Measurements from ENCODE around the gene FSTL5.

Gene FSTL5

GRCh38 chr4:161428180-161428965, 735.4 kb downstream of the FSTL5 start:
- DNase-seq = no peak

DNA sequence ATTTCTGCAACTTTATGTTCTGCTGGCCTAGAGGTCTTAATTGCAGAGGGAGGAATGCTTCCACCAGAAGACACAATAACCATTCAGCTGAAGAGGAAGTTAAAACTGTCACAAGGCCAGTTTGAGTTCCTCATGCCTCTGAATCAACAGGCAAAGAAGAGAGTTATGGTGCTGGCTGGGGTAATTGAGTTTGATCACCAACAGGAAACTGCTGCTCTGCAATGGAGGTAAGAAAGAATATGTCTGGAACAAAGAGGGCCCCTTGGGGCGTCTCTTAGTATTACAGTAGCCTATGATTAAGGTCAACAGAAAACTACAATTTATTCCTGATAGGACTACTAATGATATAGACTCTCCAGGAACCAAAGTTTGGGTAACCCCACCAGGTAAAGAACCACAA, 744.0 kb downstream of the FSTL5 start:
- no peak for DNase-seq

DNA sequence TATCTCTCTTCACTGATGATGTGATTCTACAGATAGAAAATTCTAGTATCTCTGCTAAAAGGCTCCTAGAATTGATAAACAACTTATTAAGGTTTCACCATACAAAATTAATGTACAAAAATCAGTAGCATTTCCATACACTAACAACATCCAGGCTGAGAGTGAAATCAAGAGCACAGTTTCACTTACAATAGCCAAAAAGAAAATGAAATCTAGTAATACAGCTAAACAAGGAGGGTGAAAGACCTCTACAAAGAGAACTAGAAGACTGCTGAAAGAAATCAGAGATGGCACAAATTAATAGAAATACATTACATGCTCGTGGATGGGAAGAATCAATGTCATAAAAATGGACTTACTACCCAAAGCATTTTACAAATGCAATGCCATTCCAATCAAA, 751.9 kb downstream of the FSTL5 start:
- DNase-seq = no peak

DNA sequence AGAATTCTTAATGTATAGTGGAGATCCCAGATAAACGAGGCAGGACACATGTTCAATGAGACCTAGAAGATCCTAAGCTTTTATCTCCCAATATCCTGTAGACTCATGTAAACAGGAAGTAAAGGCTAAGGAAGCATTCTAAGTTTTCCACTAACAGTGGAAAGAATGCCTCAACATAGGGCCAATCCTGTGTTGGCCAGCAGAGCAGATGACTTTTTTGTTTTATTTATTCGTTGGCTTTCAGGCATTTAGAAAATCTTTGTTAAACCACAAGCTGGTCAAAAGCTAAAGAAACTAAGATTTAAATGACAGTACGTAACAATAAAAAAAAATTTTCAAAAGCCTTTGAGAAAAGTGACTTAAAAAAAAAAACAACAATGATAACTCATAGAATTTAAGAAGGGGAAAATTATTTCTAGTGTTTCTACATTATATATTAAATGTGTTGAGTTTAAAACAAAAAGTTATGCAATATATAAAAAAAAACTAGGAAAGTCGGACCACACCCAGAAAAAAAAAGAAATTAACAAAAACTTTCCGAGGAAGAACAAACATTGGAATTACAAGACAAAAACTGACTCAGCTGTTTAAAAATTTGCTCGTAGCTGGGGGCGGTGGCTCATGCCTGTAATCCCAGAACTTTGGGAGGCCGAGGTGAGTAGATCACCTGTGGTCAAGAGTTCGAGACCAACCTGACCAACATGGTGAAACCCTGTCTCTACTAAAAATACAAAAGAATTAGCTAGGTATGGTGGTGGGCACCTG, 759.3 kb downstream of the FSTL5 start:
- no peak for DNase-seq

DNA sequence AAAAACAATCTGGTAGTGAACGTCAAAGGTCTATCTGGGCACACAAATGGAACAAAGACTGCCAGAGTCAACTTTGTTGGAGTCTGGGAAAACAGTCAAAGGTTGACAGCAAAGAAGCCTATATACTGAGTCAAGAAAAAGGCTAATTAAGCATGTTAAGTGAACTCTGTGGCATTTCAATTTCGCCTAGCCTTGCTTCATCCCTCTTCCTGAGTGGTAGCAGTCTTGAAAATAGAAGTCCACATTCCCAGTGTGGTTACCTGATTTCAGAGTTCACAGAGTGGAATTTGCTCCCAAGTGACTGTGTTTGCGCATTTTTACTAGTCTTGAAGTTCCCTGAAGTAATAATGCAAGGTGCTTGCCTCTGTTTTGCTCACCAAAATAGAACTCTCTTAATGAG, 760.0 kb downstream of the FSTL5 start:
- no peak for DNase-seq

DNA sequence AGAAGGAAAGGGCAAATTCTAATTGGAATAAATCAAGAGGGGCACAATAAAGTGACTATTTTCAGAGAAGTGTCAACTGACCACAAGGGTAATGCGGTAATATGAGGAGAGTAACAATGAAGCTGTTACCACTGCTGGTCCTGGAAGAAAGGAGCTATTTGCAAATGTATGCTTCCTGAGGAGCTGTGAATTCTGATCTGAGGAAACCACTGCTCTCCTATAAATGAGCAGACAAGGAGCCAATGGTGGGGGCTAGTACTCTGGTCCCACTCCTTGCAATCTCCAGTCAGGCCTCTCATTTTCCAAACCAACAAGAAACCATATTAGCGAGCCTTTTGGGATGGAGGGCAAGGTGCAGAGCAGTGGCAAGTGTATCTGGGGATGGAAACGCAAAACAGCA, 770.2 kb downstream of the FSTL5 start:
- no peak for DNase-seq

DNA sequence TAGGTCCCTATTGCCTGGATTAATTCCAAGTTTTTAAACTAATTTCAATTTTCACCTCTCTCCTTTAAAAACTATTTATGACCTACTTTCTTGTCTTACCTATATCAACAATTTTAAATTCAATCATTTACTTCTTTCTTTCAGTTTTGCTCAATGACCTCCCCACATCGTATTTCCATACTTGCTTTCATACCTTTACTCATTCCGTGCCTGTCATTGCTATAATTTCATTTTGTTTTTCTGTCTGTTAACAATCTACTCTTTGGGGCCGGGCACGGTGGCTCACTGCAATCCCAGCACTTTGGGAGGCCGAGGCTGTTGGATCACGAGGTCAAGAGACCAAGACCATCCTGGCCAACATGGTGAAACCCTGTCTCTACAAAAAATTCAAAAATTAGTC, 781.1 kb downstream of the FSTL5 start:
- no peak for DNase-seq

DNA sequence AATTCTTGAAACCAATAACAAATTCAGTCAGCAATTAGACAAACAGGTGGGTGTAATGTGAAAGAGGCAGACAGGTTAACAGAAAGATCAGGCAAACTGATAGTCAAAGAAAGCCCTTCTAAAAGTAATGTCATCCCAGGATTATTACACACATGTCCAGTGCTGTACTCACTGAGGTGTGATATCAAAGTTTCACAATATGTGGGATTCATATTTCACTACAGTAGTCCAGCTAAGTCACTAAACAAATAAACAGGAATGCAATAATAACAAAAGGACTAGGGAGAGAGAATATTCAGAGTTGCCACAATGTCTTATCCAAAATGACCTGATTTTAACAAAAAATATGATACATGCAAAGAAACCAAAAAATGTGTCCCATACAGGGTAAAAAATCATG, 787.5 kb downstream of the FSTL5 start:
- DNase-seq = no peak

- DNase-seq = no peak
Measured at GRCh38 chr4:161364681-161365080, 799.1 kb downstream of the FSTL5 start.

DNA sequence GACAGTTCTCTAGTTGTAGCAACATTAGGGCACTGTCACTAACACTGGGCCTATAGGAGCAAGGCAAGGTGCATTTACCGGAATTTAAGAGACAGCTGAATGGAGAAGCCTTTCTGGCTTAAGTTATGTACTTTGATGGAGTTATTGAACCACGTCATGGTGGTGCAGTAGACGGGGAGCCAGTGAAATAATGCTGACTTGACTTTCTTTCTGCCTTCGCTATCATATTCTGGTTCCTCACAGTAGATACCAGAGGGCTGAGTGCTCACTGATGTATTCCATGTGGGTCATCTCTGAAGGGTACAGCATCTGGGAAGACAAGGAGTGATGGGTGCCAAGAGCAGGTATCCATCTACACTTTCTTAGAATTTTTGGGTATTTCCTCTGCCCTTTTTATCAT, 802.8 kb downstream of the FSTL5 start:
- no peak for DNase-seq

- no peak for DNase-seq
Measured at GRCh38 chr4:161359491-161359890, 804.3 kb downstream of the FSTL5 start.

GRCh38 chr4:161356351-161356750, 807.4 kb downstream of the FSTL5 start:
- no peak for DNase-seq

DNA sequence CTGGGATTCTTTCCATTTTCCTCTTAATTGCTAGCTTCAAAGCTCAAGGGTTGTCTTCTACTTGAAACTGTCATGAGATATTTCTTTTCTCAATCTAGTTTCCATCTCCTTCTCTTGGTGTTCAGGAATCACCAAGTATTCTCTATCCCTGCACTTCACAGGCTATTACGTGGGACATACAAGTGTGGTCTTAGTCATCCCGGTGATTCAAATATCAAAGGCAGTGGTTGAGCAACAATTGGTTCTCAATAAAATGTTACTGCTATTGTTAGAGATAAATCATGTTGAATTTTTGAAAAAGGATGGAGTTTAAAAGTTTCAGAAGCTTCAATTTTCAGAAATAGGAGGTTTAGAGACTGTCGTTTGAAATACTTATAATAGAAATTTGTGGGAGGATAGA, 812.9 kb downstream of the FSTL5 start:
- DNase-seq = no peak

DNA sequence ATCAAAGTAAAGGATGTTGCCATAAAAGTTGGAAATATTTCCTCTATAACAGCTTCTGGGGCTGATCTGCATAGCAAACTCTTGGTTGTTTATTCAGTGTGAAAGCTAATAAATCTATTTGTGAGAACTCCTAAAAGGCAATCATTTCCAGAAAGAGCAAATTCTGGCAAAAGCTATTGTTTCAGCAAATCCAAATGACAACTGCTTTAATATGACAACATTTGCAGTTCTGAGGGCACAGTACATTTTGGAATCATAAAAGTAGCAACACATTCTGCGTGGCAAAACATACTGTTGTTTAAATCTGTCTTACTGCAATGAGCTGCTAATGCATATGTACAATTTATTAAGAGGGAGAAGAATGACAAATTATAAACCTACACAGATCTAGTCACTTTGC, 818.1 kb downstream of the FSTL5 start:
- DNase-seq = no peak

DNA sequence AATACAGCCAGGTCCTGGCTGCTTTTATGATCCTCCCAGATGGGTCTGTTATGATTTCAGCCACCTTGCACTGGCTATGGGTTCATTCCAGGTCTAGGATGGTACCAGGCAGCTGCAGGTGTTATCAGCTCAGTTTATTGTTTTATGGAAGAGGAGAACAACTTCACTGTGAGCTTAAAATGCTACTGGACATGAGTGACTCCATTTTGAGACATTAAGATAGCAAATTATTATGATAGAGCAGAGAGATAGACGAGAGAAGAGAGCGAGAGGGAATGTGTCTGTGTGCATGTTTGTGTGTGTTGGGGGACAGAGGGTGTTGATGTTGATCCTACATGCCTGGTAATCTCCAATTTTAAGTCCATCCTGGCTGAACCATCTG, 820.2 kb downstream of the FSTL5 start:
- no peak for DNase-seq

DNA sequence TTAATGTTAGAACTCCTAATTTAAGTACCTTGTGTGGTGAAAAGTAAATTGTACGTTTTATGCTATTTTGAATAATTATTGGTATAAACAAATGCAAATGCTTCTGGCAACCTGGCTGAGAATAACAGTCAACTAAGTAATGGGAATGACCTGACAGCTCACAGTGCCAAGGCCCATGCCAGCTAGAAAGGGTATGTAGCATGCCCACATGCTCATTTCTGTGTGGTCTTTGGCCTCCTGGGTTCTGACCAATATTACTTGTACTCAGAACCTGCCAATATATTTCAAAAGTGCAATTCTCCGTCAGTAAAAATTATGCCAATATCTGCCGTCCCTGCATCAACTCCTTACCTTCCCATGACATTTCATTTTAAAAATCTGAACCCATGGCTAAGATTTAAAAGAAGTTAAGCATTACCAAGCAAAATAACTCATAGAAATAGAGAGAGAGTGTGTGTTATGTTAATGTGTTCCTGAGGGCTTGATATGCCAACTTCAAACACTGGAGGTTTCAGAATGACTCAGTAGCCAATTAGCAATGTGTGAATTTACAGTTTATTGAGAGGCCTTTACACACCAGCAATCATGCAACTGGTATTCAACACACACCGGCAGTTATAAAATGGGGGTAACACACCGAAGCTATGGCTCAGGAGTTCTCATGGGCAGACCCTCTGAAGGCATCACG, 820.8 kb downstream of the FSTL5 start:
- DNase-seq = no peak

GRCh38 chr4:161336621-161337020, 827.2 kb downstream of the FSTL5 start:
- DNase-seq = no peak

- no peak for DNase-seq
Measured at GRCh38 chr4:161336016-161336530, 827.7 kb downstream of the FSTL5 start.

Data from activated CD4-positive, alpha-beta T cell treated with anti-CD3 and anti-CD28 coated beads, Interleukin-2, amount 50 U/mL, for 16 hours (primary cell).